ENCODE results near the gene ZSWIM6. TPM values are rescaled to one million over a fixed set of nuclear protein-coding genes. Genes with fewer than 3 reads are reported as not detected.
A peak's percentile ranks its signal among the peaks of the same experiment; 100 is the strongest.

ZSWIM6 gene
- total and polyA plus RNA-seq, 2 experiments from 2014 or later: 3.9 to 6.0 TPM

DNA sequence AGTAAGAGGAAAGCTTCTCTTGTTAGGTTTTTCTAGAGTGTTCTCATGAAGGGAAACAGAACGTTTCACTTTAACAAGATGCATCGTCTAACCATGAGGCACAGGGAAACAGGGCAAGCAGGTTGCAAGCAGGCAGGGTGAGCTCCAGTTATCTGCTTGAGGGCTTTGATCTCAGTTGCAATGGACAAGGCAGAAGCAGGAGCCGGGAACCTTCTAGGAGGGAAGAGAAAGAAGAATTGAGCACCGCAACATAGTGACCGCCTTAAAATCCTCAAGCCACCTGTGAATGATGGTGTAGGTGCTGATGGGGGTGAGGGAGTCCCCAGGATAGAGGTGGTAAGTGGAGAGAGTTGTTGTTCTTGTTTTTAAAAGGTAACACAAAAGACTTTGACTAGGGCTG, 22.9 kb upstream of the ZSWIM6 start:
- Histone ChIP-seq H3K27me3 (ENCODE audit: insufficient read depth) (peaks cover 47% of the 10 kb centered on the region), H3K79me2 (replicated peaks; ENCODE audit: insufficient read depth) (no peaks in the 10 kb centered on the region), H3K9me2 (ENCODE audit: insufficient read depth) (no peaks in the 10 kb centered on the region), H3F3A (replicated peaks; ENCODE audit: low read depth) (no peaks in the 10 kb centered on the region), H3K4me2 (no peak overlapping the region), H3K4me1 (ENCODE audit: insufficient read depth) (no peaks in the 10 kb centered on the region; the same call in 1 of the 2 replicates), H3K36me3 (ENCODE audit: insufficient read depth) (no peaks in the 10 kb centered on the region), H3K27ac (ENCODE audit: low read depth) (no peak overlapping the region), H3K4me3 (no peak overlapping the region), H4K20me1 (replicated peaks; ENCODE audit: insufficient read depth) (no peaks in the 10 kb centered on the region), H2AFZ (peak overlapping the region; percentile 60)
- TF ChIP-seq POLR2AphosphoS5 (IDR thresholded peaks at IDR 0.05; ENCODE audit: low read depth): no peak
- TF ChIP-seq, protein P1, sequence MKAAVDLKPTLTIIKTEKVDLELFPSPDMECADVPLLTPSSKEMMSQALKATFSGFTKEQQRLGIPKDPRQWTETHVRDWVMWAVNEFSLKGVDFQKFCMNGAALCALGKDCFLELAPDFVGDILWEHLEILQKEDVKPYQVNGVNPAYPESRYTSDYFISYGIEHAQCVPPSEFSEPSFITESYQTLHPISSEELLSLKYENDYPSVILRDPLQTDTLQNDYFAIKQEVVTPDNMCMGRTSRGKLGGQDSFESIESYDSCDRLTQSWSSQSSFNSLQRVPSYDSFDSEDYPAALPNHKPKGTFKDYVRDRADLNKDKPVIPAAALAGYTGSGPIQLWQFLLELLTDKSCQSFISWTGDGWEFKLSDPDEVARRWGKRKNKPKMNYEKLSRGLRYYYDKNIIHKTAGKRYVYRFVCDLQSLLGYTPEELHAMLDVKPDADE (IDR thresholded peaks at IDR 0.05): no peak
- no peak for TF ChIP-seq JUNB (IDR thresholded peaks at IDR 0.05; ENCODE audit: unreplicated experiment)
- no peak for TF ChIP-seq CTCF (conservative IDR thresholded peaks at IDR 0.05; ENCODE audit: low read depth in 2 of 2)
- TF ChIP-seq STAT1 (IDR thresholded peaks at IDR 0.05; ENCODE audit: unreplicated experiment): no peak
- no peak for TF ChIP-seq ZNF331 (CRISPR knock-in tag; IDR thresholded peaks at IDR 0.05; ENCODE audit: low read depth)
- no peak for TF ChIP-seq ZNF114 (CRISPR knock-in tag; IDR thresholded peaks at IDR 0.05)
- TF ChIP-seq EZH2phosphoT487 (IDR thresholded peaks at IDR 0.05; ENCODE audit: unreplicated experiment): no peak
- TF ChIP-seq, protein P2, sequence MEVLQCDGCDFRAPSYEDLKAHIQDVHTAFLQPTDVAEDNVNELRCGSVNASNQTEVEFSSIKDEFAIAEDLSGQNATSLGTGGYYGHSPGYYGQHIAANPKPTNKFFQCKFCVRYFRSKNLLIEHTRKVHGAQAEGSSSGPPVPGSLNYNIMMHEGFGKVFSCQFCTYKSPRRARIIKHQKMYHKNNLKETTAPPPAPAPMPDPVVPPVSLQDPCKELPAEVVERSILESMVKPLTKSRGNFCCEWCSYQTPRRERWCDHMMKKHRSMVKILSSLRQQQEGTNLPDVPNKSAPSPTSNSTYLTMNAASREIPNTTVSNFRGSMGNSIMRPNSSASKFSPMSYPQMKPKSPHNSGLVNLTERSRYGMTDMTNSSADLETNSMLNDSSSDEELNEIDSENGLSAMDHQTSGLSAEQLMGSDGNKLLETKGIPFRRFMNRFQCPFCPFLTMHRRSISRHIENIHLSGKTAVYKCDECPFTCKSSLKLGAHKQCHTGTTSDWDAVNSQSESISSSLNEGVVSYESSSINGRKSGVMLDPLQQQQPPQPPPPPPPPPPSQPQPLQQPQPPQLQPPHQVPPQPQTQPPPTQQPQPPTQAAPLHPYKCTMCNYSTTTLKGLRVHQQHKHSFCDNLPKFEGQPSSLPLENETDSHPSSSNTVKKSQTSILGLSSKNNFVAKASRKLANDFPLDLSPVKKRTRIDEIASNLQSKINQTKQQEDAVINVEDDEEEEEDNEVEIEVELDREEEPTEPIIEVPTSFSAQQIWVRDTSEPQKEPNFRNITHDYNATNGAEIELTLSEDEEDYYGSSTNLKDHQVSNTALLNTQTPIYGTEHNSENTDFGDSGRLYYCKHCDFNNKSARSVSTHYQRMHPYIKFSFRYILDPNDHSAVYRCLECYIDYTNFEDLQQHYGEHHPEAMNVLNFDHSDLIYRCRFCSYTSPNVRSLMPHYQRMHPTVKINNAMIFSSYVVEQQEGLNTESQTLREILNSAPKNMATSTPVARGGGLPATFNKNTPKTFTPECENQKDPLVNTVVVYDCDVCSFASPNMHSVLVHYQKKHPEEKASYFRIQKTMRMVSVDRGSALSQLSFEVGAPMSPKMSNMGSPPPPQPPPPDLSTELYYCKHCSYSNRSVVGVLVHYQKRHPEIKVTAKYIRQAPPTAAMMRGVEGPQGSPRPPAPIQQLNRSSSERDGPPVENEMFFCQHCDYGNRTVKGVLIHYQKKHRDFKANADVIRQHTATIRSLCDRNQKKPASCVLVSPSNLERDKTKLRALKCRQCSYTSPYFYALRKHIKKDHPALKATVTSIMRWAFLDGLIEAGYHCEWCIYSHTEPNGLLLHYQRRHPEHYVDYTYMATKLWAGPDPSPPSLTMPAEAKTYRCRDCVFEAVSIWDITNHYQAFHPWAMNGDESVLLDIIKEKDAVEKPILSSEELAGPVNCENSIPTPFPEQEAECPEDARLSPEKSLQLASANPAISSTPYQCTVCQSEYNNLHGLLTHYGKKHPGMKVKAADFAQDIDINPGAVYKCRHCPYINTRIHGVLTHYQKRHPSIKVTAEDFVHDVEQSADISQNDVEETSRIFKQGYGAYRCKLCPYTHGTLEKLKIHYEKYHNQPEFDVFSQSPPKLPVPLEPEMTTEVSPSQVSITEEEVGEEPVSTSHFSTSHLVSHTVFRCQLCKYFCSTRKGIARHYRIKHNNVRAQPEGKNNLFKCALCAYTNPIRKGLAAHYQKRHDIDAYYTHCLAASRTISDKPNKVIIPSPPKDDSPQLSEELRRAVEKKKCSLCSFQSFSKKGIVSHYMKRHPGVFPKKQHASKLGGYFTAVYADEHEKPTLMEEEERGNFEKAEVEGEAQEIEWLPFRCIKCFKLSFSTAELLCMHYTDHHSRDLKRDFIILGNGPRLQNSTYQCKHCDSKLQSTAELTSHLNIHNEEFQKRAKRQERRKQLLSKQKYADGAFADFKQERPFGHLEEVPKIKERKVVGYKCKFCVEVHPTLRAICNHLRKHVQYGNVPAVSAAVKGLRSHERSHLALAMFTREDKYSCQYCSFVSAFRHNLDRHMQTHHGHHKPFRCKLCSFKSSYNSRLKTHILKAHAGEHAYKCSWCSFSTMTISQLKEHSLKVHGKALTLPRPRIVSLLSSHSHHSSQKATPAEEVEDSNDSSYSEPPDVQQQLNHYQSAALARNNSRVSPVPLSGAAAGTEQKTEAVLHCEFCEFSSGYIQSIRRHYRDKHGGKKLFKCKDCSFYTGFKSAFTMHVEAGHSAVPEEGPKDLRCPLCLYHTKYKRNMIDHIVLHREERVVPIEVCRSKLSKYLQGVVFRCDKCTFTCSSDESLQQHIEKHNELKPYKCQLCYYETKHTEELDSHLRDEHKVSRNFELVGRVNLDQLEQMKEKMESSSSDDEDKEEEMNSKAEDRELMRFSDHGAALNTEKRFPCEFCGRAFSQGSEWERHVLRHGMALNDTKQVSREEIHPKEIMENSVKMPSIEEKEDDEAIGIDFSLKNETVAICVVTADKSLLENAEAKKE (CRISPR knock-in tag; IDR thresholded peaks at IDR 0.05): no peak
- no peak for TF ChIP-seq NANOG (IDR thresholded peaks at IDR 0.05; ENCODE audit: borderline replicate concordance)
- TF ChIP-seq, protein P3, sequence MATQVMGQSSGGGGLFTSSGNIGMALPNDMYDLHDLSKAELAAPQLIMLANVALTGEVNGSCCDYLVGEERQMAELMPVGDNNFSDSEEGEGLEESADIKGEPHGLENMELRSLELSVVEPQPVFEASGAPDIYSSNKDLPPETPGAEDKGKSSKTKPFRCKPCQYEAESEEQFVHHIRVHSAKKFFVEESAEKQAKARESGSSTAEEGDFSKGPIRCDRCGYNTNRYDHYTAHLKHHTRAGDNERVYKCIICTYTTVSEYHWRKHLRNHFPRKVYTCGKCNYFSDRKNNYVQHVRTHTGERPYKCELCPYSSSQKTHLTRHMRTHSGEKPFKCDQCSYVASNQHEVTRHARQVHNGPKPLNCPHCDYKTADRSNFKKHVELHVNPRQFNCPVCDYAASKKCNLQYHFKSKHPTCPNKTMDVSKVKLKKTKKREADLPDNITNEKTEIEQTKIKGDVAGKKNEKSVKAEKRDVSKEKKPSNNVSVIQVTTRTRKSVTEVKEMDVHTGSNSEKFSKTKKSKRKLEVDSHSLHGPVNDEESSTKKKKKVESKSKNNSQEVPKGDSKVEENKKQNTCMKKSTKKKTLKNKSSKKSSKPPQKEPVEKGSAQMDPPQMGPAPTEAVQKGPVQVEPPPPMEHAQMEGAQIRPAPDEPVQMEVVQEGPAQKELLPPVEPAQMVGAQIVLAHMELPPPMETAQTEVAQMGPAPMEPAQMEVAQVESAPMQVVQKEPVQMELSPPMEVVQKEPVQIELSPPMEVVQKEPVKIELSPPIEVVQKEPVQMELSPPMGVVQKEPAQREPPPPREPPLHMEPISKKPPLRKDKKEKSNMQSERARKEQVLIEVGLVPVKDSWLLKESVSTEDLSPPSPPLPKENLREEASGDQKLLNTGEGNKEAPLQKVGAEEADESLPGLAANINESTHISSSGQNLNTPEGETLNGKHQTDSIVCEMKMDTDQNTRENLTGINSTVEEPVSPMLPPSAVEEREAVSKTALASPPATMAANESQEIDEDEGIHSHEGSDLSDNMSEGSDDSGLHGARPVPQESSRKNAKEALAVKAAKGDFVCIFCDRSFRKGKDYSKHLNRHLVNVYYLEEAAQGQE (IDR thresholded peaks at IDR 0.05; ENCODE audit: unreplicated experiment): no peak
- TF ChIP-seq EZH2 (IDR thresholded peaks at IDR 0.05; ENCODE audit: low read depth, unreplicated experiment): no peak
- no peak for TF ChIP-seq CREB1 (CRISPR knock-in tag; IDR thresholded peaks at IDR 0.05; ENCODE audit: low read depth)
- Mint-ChIP-seq H3K4me3 (no peak overlapping the region), H3K4me1 (peaks cover 20% of the 10 kb centered on the region), H3K36me3 (ENCODE audit: low read depth) (no peaks in the 10 kb centered on the region), H3K9me3 (no peaks in the 10 kb centered on the region), H3K27me3 (ENCODE audit: insufficient read depth, low read depth, poor library complexity) (peaks cover 15% of the 10 kb centered on the region), H3K27ac (no peak overlapping the region)
- DNase-seq (ENCODE audit: low spot score) (no peak), ATAC-seq (no peak)

Data from GM23338 (cell line).